HG03439 (cell line): ENCODE results near the gene MYMK.

ENCODE experiments used
- ATAC-seq: cut with Tn5 transposase; IDR thresholded peaks from one replicate; pipeline ENCODE4 v1.9.1; 2021; ENCODE audit warnings: mild to moderate bottlenecking, moderate library complexity; ENCODE audit not compliant: unreplicated experiment

MYMK gene

DNA sequence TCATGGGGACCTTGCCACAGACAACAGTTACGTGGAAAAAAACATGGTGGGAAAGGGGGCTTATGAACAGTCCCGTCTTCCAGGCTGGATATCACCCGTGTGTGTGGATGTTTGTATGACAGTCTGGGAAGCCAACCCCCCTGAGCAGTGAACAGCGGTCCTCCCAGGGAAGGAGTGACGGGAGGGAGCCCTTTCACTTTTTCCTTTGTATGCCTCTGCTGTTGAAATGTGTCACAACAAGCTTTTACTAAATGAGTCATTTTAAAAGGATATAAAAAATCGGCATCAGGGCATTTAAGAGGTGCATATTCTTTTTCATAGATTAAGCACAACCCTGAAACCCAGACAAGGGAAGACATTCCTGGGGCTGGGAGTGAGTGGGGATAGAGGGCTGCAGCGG is 5.1 kb downstream of the MYMK start:
- no peak for ATAC-seq

DNA sequence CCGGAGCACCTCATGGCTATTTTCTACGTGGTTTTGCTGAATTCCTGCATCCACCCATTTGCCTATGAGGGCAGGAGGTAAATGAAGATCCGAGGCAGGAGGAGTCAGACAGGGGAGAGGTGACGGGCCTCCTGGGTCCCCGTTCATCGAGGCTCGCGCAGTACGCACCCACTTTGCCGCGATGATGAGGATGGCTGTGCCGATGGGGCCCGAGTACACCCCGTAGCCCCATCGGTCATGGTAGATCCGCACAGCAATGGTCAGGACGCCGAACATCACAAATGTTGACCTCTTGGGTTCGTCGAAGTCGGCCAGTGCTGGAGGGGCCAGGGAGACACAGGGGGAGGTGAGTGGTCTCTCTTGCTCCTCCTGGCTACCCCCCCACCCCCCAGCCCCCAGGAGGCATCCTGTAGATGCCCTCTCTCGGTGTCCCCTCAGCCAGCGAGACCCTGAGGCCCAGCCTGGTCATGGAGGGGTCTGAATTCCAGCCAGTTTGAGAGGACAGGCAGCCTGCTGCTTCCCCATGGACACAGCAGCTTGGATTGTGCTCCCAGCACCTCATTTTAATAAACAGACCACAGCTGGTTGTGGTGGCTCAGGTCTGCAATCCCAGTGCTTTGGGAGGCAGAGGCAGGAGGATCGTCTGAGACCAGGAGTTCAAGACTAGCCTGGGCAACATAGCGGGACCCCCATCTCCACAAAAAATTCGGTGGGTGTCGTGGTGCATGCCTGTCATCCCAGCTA is 5.9 kb downstream of the MYMK start:
- no peak for ATAC-seq

- no peak for ATAC-seq
Observed at GRCh38 chr9:133518200-133518599, 6.6 kb downstream of the MYMK start.

DNA sequence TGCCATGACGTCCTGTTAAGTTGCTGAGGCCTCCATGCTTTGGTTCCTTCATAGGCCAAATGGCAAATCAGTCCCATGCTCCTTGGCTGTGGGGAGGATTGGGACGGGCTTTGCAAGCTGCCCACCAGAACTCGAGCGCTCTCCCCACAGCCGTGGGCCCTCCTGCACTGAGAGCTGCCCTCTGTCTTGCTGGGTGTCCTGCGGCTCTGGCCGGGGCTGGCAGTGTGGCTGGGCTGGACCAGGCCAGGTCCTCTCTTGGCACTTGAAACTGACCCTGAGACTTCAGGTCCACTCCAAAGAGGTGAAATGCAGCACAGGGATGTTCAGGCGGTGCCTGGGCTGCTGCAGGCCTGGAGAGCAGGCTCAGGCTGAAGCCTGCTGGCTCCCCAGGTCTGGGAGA is 7.0 kb downstream of the MYMK start:
- ATAC-seq, result no peak

- ATAC-seq, result no peak
Observed at GRCh38 chr9:133516961-133517350, 7.8 kb downstream of the MYMK start.

DNA sequence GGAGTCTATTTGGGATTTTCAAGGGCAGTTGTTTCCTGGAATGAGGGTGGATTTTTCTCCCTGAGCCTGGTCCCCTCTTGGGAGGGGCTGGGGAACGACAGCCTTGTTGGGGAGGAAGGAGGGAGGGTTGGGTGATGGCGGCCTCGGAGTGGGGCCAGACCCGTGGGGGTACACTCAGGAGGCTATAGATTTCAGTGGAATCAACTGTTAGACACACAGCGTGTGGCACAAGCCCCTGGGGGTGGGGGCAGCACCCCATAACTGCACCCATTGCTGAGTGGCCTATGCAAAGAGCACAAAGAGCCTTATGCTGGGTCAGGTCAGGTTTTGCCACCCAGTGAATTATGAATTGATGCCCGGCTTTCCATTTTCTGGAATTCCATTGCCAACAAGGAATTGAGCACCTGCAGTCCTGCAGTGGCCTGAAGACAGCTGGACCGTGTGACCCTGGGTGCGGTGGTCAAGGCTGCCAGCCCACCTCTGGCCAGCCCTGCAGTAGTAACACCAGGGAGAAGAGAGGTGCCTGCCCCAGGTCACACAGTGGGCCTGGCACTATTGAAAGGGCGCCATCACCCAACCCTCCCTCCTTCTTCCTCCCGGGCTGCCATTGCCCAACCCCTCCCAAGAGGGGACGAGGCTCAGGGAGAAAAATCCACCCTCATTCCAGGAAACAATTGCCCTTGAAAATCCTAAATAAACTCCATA is 8.4 kb downstream of the MYMK start:
- no peak for ATAC-seq

DNA sequence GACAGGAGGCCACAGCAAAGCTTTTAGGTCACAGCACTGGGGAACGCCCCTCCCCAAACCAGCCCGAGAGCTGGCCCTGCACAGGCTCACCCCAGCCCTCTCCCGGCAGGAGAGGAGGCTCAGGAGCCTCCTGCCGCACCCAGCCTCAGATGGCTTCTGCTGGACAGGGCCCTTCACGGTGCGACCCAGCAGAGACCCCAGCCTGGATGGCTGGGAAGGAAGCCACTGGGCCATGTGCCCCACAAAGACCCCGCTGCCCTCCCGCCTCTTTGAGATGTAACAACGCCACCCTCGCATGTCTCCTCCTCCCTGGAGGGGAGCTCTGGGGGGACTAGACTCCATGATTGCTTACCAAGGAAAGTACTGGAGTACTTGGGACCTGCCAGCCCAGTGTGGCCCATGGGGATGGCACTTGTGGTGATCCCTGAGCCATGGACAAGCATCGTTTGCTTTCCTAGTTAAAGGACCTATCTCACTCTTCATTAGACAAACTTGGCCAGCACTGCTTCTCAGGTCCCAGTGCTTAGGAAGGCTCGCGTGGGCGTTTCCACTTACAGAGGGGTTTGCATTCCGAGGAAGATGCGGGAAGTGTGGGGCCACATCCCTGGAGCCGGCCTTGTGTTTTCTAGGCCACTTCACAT is 9.0 kb downstream of the MYMK start:
- ATAC-seq, result no peak

GRCh38 chr9:133515240-133515610 is 9.5 kb downstream of the MYMK start:
- ATAC-seq, result no peak

- no peak for ATAC-seq
Observed at GRCh38 chr9:133514460-133515239, 10.1 kb downstream of the MYMK start.

GRCh38 chr9:133513214-133514100 is 11.3 kb downstream of the MYMK start:
- no peak for ATAC-seq

- ATAC-seq, result no peak
Observed at GRCh38 chr9:133512253-133513213, 12.2 kb downstream of the MYMK start.

- ATAC-seq, result no peak
Observed at GRCh38 chr9:133511607-133512006, 13.2 kb downstream of the MYMK start.

DNA sequence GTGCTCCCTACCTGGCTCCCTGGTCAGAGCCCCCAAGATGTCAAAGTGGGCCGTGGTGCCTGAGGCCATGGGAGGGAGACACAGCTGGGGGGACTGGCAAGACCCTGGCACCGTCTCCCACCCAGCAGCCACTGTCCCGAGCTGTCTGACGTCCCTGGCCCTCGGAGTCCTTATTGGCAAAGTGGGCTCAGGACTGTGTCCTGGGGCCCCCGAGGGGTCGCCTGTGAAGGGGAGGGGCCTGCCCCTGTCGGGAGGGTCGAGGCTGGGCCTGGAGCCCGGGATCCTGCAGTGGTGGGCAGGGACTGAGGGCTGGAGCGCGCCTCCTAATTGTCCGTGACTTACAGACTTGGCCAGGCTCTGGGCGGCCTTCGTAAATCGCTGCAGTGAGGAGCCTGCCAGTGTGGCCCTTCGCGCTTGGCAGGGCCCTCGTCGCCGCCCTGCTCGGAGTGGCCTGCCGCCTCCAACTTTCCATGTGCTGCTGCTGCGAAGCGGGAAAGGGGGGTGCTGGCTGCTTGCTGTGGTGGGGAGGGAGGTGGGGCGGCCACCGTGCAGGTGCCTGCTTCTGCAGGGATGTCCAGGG is 13.7 kb downstream of the MYMK start:
- no peak for ATAC-seq

DNA sequence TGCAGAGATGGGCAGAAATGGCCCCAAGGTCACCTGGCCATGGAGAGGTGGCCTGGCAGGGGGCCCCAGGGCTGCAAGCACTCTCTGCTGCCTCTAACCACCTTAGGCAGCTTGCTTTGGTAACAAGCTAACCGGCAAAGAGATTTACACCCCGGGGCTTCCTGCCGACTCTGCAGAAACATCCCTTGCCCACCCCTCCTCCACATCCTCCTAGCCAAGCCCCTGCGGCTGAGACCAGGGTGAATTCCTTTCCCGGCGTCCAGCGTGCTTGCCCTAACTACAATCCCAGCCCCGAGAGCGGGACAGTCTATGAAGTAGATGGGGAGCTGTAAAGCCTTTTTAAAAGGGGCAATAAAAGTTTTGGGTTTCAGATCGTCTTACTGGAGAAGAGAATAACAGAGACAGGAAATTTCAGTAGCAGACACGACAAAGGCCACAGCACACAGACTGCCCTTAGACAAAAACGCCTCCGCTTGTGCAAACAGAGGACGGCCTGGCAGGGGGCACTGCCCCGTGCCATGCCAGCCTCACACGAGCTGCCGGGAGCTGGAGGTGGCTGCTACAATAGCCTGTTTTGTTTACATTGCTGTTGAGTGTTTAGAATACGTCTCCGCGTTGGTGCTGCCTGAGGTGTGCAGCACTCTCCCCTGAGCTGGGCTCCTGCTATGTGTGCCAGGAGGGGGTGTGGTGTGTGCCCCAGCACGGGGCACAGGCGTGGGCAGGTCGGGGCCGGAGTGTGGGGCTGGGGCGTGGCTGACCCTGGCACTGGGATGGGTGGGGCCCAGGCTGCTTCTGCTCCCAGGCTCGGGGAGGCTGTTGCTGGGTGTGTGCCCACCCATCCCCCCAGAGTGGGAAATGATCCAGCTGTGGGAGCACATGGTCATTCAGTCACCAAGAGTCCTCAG is 15.3 kb downstream of the MYMK start:
- ATAC-seq, result no peak

- no peak for ATAC-seq
Observed at GRCh38 chr9:133508046-133508445, 16.7 kb downstream of the MYMK start.

DNA sequence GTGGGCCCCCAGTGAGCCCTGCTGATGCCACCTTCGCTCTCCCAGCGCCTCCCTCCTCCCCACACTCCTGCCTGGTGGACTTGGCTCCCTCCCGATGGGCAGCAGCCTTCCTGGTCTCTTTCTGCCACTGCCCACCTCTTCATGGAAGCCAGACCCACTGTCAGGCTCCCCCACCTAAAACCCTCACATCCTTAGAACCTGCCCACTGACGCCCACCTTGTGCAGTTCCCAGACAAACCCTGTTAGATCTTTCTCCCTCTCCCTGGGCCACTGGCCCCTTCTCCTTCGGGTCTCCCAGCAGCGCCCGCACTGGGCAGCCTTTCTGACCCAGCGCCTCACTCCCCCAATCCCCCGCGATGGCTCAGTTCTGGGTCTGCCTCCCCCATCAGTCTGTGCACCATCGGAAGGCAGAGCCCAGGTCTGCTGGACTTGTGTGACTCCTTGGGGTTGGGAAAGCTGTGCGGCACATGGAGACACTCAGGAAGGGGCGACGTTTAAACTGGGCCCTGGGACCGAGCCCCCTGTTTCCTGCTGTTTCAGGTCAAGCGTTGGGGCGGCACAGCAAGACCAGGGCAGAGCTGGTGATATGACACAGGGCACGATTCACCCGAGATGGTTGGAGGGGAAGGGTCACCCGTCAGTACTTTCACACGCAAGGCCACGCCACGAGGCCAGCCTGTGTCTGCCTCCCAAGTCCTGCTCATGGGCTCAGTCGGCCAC is 17.4 kb downstream of the MYMK start:
- no peak for ATAC-seq

GRCh38 chr9:133506653-133507038 is 18.1 kb downstream of the MYMK start:
- ATAC-seq, result no peak
